ENCODE measurements around the gene CACNG8.
A peak's percentile ranks its signal among the peaks of the same experiment; 100 is the strongest.

CACNG8 gene

DNA sequence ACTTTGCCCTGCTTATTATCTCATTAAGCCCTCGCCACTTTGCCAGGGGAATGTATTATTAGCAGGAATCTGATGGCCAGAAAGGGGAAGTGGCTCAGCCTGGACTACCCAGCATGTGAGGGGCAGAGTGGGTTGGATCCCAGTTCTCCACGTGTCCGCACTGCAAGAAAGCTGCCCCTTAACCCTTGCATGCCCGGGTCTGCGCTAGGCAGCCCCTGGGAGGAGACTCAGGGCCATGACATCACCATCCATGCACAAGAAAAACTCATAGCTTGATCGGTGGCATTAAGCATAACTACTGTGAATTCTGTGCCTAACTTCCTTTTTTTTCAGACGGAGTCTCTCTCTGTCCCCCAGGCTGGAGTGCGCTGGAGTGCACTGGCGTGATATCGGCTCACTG lies 8.9 kb downstream of the CACNG8 start:
- no peak for DNase-seq (ENCODE audit: low read depth)
- TF ChIP-seq, protein P1, sequence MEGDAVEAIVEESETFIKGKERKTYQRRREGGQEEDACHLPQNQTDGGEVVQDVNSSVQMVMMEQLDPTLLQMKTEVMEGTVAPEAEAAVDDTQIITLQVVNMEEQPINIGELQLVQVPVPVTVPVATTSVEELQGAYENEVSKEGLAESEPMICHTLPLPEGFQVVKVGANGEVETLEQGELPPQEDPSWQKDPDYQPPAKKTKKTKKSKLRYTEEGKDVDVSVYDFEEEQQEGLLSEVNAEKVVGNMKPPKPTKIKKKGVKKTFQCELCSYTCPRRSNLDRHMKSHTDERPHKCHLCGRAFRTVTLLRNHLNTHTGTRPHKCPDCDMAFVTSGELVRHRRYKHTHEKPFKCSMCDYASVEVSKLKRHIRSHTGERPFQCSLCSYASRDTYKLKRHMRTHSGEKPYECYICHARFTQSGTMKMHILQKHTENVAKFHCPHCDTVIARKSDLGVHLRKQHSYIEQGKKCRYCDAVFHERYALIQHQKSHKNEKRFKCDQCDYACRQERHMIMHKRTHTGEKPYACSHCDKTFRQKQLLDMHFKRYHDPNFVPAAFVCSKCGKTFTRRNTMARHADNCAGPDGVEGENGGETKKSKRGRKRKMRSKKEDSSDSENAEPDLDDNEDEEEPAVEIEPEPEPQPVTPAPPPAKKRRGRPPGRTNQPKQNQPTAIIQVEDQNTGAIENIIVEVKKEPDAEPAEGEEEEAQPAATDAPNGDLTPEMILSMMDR (conservative IDR thresholded peaks at IDR 0.05; ENCODE audit: control insufficient read depth, insufficient read depth, low read depth, low read length) = no peak
- no peak overlapping the region for H3K4me3 ChIP-seq (ENCODE audit: control insufficient read depth, low read depth, low read length)

DNA sequence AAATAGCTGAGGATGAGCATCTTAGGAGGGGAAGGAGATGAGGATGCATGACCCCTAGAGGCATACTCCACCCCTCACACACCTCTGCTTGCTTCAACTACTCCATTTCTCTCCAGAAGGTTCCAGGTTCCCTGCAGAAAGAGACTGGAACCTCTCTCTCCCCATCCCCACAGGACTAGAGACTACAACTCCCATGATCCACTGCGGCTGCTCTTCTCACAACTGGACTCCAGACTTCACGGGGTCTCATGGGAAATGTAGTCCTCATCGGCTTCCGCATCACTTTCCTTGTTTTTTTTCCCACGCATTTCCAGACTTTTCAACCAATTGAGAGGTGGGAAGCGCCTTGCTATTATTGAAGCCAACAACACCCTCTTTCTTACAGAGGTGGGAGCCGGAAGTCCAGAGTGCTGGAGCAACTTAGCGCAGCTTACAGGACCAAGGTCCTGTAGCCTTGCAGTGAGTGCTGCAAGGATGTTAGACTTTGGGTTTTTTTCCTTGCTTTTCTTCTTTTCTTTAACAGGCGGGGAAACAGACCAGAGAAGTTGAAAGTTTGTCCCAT lies 14.8 kb downstream of the CACNG8 start:
- TF ChIP-seq, protein P1 (conservative IDR thresholded peaks at IDR 0.05; ENCODE audit: control insufficient read depth, insufficient read depth, low read depth, low read length) = no peak
- DNase-seq (ENCODE audit: low read depth) = peak; percentile 80
- H3K4me3 ChIP-seq (ENCODE audit: control insufficient read depth, low read depth, low read length) = no peak overlapping the region

DNA sequence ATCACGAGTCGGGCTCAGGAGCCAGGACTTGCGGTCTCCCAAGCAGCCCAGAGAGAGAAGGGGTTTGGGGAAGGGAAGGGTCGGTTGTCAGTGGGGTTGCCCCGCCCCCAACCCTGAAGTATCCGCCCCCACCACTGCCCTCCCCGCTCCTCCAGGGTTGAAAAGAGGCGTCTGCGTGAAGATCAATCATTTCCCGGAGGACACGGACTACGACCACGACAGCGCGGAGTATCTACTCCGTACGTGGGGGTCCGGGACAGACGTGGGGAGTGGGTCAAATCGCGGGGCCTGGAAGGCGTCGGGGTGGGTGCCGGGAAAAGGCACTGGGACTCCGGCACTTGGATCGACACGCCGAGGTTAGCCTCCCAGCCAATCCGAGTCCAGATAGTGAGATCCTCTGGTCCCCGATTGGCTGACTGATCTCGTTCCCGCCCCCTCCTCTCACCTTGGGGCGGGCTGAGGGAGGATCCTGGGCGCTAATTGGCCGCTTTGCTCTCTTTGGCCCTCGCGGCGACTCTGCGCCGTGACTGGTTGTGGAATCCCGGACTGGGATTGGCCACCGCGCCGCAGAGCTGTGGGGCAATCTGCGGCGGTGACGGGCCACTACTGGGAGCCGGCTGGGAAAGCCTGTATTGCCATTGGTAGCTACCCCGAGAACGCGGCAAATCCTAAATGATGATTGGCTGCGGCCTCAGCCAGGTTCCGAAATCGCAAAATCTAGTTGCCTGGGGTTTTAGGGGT lies 15.4 kb downstream of the CACNG8 start:
- TF ChIP-seq, protein P1 (conservative IDR thresholded peaks at IDR 0.05; ENCODE audit: control insufficient read depth, insufficient read depth, low read depth, low read length) = no peak
- H3K4me3 ChIP-seq (ENCODE audit: control insufficient read depth, low read depth, low read length) = peak overlapping the region; percentile 9
- DNase-seq (ENCODE audit: low read depth) = peak; percentile 80

DNA sequence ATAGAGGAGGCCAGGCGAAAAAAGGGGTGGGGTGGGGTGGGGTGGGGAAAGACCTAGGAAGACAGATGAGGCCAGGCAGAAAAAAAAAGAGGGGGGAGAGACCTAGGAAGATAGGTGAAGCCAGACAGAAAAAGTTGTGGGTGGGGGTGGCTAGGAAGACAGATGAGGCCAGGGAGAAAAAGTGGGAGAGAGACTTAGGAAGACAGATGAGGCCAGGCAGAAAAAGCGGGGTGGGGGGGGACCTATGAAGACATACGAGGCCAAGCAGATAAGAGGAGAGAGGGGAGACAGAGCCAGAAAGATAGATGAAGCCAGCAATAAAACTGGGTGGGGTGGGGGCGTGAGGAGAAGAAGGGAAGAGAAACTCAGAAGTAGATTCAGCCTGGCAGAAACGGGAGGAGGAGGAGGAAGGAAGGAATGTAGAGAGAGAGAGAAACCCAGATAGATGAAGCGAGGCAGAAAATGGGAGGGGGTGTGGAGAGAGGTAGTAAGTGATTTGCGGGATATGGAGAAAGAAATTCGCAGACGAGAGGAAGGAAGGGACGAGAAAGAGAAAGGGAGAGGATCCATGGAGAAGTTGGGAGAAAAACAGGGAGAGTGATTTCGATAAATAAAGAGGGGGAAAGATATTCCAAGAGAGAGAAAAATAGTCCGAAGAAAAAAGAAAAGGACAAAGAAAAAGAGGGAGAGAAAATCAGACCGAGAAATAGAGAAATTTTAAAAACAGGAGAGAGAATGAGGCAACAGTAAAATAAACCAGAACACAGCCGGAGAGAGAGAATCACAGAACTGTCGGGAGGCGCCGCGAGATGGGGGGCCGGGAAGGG lies 16.5 kb downstream of the CACNG8 start:
- DNase-seq (ENCODE audit: low read depth) = no peak
- peak overlapping the region; percentile 37 for H3K4me3 ChIP-seq (ENCODE audit: control insufficient read depth, low read depth, low read length)
- TF ChIP-seq, protein P1 (conservative IDR thresholded peaks at IDR 0.05; ENCODE audit: control insufficient read depth, insufficient read depth, low read depth, low read length) = no peak

DNA sequence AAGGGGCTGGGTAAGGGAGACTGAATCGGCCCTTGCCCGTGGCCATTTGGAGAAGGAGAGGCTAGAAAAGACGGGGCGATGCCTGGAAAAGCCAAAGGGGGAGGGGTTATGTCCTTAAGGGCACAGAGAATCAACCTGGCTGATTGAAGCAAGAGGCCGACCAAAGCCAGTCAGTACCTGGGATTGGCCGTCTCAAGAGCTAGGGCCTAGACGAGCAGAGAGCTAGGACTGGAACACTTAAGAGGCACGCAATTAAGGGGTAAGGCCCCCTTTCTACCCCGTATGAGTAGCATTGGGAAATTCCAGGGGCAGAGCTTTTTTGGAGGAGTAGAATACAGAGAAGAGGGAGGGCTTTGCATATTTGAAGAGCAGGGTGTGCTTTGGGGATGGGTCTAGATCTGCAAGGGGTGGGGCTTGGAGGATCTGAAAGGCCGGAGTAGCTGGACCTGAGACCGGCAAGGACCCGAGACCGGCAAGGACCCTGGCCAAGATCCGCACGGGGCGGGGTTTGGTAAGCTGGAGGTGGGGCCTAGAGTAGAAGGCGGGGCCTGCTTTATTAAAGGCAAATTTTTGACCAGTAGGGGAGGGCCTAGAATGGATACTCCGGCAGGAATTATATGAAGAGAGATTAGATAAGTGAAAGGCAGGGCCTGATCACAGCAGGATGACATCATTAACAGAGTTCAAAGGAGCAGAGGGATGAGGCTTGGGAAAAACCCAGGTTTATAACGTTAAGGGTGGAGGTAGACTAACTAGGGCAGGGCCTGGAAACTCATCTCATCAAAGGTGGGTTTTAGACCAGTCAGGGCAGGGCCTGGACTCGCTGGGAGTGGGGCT lies 18.0 kb downstream of the CACNG8 start:
- TF ChIP-seq, protein P1 (conservative IDR thresholded peaks at IDR 0.05; ENCODE audit: control insufficient read depth, insufficient read depth, low read depth, low read length) = no peak
- H3K4me3 ChIP-seq (ENCODE audit: control insufficient read depth, low read depth, low read length) = peak overlapping the region; percentile 28
- peak; percentile 12 for DNase-seq (ENCODE audit: low read depth)

DNA sequence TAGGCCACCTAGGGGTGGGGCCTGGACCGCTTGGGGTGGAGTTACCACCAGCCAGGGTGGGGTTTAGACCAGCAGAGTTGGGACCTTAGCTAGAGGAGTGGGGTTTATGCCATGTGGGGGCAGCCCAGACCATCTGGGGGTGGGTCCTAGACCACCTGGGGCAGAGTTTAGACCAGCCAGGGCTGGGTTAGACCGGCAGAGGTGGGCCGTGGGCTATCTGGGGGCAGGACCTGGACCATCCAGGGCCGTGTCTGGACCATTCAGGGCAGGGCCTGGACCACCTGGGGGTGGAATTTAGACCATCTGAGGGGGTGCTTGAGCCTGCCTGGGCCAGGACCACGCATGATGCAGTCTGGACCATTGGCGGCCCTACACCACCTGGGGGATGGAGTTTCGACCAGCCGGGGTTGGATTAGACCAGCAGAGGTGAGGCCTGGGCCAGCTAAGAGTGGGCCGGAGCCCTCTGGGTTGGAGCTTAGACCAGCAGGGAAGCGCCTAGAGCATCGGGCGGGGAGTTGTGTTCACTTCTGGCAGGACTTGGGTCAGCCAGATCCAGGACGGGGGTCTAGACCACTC lies 18.7 kb downstream of the CACNG8 start:
- no peak for DNase-seq (ENCODE audit: low read depth)
- TF ChIP-seq, protein P1 (conservative IDR thresholded peaks at IDR 0.05; ENCODE audit: control insufficient read depth, insufficient read depth, low read depth, low read length) = no peak
- H3K4me3 ChIP-seq (ENCODE audit: control insufficient read depth, low read depth, low read length) = no peak overlapping the region
